D721Med (cell line): ENCODE data around the gene CBX3.

Source experiments
- DNase-seq: peaks from one replicate; pipeline ENCODE4 v3.0.0; 2011; ENCODE audit warnings: low spot score; ENCODE audit not compliant: insufficient read length
- FAIRE-seq: peaks from 2 replicates; lab custom pipeline; 2011; peaks lifted over from hg19 to GRCh38; lab: Jason Lieb, UNC
- TF ChIP-seq, protein P1 (sequence below): IDR thresholded peaks from 2 replicates; pipeline ENCODE4 v1.5.1; 2012; ENCODE audit warnings: mild to moderate bottlenecking, control low read depth; ENCODE audit not compliant: insufficient read depth; ENCODE audit errors: missing control alignments

Gene CBX3

GRCh38 chr7:26197153-26198115 is 4.1 kb upstream of the CBX3 start:
- TF ChIP-seq, protein P1, sequence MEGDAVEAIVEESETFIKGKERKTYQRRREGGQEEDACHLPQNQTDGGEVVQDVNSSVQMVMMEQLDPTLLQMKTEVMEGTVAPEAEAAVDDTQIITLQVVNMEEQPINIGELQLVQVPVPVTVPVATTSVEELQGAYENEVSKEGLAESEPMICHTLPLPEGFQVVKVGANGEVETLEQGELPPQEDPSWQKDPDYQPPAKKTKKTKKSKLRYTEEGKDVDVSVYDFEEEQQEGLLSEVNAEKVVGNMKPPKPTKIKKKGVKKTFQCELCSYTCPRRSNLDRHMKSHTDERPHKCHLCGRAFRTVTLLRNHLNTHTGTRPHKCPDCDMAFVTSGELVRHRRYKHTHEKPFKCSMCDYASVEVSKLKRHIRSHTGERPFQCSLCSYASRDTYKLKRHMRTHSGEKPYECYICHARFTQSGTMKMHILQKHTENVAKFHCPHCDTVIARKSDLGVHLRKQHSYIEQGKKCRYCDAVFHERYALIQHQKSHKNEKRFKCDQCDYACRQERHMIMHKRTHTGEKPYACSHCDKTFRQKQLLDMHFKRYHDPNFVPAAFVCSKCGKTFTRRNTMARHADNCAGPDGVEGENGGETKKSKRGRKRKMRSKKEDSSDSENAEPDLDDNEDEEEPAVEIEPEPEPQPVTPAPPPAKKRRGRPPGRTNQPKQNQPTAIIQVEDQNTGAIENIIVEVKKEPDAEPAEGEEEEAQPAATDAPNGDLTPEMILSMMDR = no peak
- FAIRE-seq (no peak), DNase-seq (no peak)

- TF ChIP-seq, protein P1 = peak; percentile 59
- FAIRE-seq (no peak), DNase-seq (no peak)
Observed at GRCh38 chr7:26198133-26198780, 3.3 kb upstream of the CBX3 start.

DNA sequence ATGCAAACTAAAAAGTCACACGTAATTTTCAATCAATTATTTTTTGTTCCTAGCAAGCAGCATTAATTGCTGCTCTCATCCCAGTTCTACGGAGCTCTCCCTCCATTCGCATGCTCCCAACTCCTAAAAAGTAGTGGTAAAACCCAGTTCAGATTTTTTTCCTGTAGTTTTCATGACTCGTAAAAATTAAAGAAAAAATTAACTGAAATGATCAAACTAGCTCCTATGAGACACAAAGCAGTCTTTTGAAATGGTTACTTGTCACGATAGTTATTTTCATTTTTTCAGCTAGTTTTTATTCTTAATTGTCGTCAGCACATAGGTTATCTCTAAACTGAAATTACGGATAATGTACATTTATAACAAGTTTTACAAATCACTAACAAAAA is 2.8 kb upstream of the CBX3 start:
- TF ChIP-seq, protein P1 = no peak
- FAIRE-seq = no peak
- no peak for DNase-seq

- TF ChIP-seq, protein P1 = no peak
- DNase-seq = no peak
- FAIRE-seq = no peak
Observed at GRCh38 chr7:26199301-26200037, 2.1 kb upstream of the CBX3 start.

GRCh38 chr7:26200038-26200443 is 1.5 kb upstream of the CBX3 start:
- DNase-seq (no peak), FAIRE-seq (no peak)
- TF ChIP-seq, protein P1 = no peak

DNA sequence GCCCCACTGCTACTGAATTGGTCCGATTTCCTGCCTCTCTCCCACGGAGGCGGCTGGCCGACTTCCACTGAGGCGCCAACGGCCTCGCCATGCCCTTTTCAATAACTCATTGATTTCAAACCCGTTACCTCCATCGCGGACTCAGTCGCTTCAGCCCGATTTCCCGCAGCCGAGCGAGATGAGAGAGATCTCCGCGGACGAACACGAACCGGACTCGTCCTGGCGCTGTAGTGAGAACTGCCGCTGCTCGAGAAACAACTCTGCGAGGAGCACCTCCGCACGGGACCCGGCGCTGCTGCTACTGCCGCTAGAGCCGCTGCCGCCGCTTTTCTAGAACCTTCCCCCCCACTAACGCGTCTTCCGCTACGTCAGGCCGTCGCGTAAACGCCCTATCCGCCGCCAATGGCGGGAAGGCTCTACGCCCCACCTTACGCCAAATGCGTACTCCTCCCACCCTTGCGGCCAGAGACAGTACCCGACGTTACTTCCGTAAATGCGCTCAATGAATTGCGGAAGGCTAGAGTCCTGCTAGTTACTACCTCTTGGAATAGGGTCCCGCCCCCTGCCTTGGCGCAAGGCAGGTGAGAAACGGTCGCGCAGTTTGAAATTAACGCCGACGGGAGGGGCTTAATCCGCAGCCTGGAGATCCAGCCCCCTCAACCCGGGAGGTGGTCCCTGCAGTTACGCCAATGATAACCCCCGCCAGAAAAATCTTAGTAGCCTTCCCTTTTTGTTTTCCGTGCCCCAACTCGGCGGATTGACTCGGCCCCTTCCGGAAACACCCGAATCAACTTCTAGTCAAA is 900 bp upstream of the CBX3 start, which contains the start of gene HNRNPA2B1:
TSS of gene HNRNPA2B1 (minus strand) at position 303 of the 803 bp plus-strand sequence. CDS start at position 134, 169 bp downstream.
- TF ChIP-seq, protein P1 = no peak
- FAIRE-seq = no peak
- no peak for DNase-seq
